ENCODE data around the gene CA14.

- TF ChIP-seq POLR2A (IDR thresholded peaks at IDR 0.05) (no peak), CTCF (IDR thresholded peaks at IDR 0.05) (no peak)
Observed at GRCh38 chr1:150271291-150271959, 13.9 kb downstream of the CA14 start.

Data from body of pancreas (tissue), 4 donors.